Activated gamma-delta T cell (primary cell): ENCODE measurements around the gene DHRS3.
A peak's percentile ranks its signal among the peaks of the same experiment; 100 is the strongest.
"Not testable (repeated sequence)": the region's sequence is repeated elsewhere in the genome, so short reads cannot be mapped to it uniquely, and the experiment has no call there.

Source experiments
- DNase-seq: peaks from one replicate; lab custom pipeline; 2025; lab: John Stamatoyannopoulos, UW
- total RNA-seq, 2 donors: gene quantifications; one replicate each; lab custom pipeline; 2026; lab: John Stamatoyannopoulos, UW

DHRS3 gene
- total RNA-seq = 36.4 to 48.1 reads per million in 2 donors

GRCh38 chr1:12617901-12618660 lies at the start of gene DHRS3:
Gene DHRS3, minus strand, starts transcription at chr1:12618210. Its CDS starts 862 bp downstream, at chr1:12617348.
- peak; percentile 55 for DNase-seq

- no peak for DNase-seq
These were observed 48.2 kb upstream of the DHRS3 start for GRCh38 chr1:12666141-12666735.

GRCh38 chr1:12665511-12665910 lies 47.5 kb upstream of the DHRS3 start:
- no peak for DNase-seq

- no peak for DNase-seq
These were observed 44.5 kb upstream of the DHRS3 start for GRCh38 chr1:12662556-12662955.

- DNase-seq = no peak
These were observed 43.7 kb upstream of the DHRS3 start for GRCh38 chr1:12661606-12662219.

GRCh38 chr1:12658531-12659453 lies 40.8 kb upstream of the DHRS3 start:
- DNase-seq = no peak

GRCh38 chr1:12657885-12658512 lies 40.0 kb upstream of the DHRS3 start:
- DNase-seq = not testable (repeated sequence)

GRCh38 chr1:12657060-12657884 lies 39.3 kb upstream of the DHRS3 start:
- no peak for DNase-seq

GRCh38 chr1:12656575-12656974 lies 38.6 kb upstream of the DHRS3 start:
- DNase-seq = no peak

- no peak for DNase-seq
These were observed 36.6 kb upstream of the DHRS3 start for GRCh38 chr1:12654657-12655056.

GRCh38 chr1:12654004-12654567 lies 36.1 kb upstream of the DHRS3 start:
- DNase-seq = no peak

- DNase-seq = no peak
These were observed 32.0 kb upstream of the DHRS3 start for GRCh38 chr1:12649971-12650421.

- DNase-seq = no peak
These were observed 30.7 kb upstream of the DHRS3 start for GRCh38 chr1:12648741-12649140.

GRCh38 chr1:12645401-12645800 lies 27.4 kb upstream of the DHRS3 start:
- not testable (repeated sequence) for DNase-seq

- DNase-seq = no peak
These were observed 26.8 kb upstream of the DHRS3 start for GRCh38 chr1:12644829-12645228.

GRCh38 chr1:12644237-12644636 lies 26.2 kb upstream of the DHRS3 start:
- no peak for DNase-seq

- no peak for DNase-seq
These were observed 25.8 kb upstream of the DHRS3 start, which contains the start of gene AADACL4 for GRCh38 chr1:12643785-12644184. Gene AADACL4, plus strand, starts transcription at chr1:12644085. Its CDS starts 462 bp downstream, at chr1:12644547.

GRCh38 chr1:12643079-12643478 lies 25.1 kb upstream of the DHRS3 start:
- DNase-seq = no peak

GRCh38 chr1:12640958-12641272 lies 22.9 kb upstream of the DHRS3 start:
- no peak for DNase-seq
